Cardiac muscle cell (in vitro differentiated cells and primary cell): ENCODE results near the gene EFHC1. TPM values are rescaled to one million over a fixed set of nuclear protein-coding genes. Genes with fewer than 3 reads are reported as not detected.
"Not testable (repeated sequence)": the region's sequence is repeated elsewhere in the genome, so short reads cannot be mapped to it uniquely, and the experiment has no call there.

Experiments used
- DNase-seq, 2 donors: peaks; one replicate each; pipeline versions ENCODE4 v3.0.0 to v3.0.0-alpha.2; 2010 to 2017; ENCODE audit warnings: low read depth in 1 of 2, low spot score in 1 of 2
- H3K27ac ChIP-seq: fragments of 200-600 bp; sonication (generic); 2 replicates; pipeline ENCODE4 v1.5.1; 2016
- H3K27me3 ChIP-seq: fragments of 200-600 bp; sonication (generic); 2 replicates; pipeline ENCODE4 v1.6.0; 2016; ENCODE audit warnings: control low read depth
- H3K36me3 ChIP-seq: fragments of 200-600 bp; sonication (generic); 2 replicates; pipeline ENCODE4 v1.5.1; 2016; ENCODE audit warnings: control low read depth
- H3K4me1 ChIP-seq: fragments of 200-600 bp; sonication (generic); 2 replicates; pipeline ENCODE4 v1.8.1; 2017; ENCODE audit warnings: low read depth, mild to moderate bottlenecking, mixed run types
- H3K4me3 ChIP-seq: fragments of 200-600 bp; sonication (generic); 2 replicates; pipeline ENCODE4 v1.5.1; 2016; ENCODE audit warnings: mild to moderate bottlenecking
- H3K9me3 ChIP-seq: fragments of 200-600 bp; sonication (generic); 2 replicates; pipeline ENCODE4 v1.5.1; 2017; ENCODE audit warnings: low read depth, mild to moderate bottlenecking, control low read depth
- polyA plus RNA-seq: library from polyadenylated mRNA; unstranded; fragments of >200 nt; fragmentation: Nextera tagmentation; extraction: Ambion mirVana; gene quantifications from 2 replicates; pipeline ENCODE4 v1.2.1, GENCODE V29; 2016
- total RNA-seq: library from RNA; depleted of rRNA; stranded (reverse); fragments of >200 nt; gene quantifications from 2 replicates; pipeline ENCODE4 v1.2.3, GENCODE V29; 2016
- TF ChIP-seq, protein P1 (sequence below): IDR thresholded peaks from 2 replicates; pipeline ENCODE4 v1.5.1; 2012; ENCODE audit warnings: low read depth, mild to moderate bottlenecking, low read length

EFHC1 gene
- total and polyA plus RNA-seq, 2 experiments from 2014 or later: 21.0 to 22.7 TPM

DNA sequence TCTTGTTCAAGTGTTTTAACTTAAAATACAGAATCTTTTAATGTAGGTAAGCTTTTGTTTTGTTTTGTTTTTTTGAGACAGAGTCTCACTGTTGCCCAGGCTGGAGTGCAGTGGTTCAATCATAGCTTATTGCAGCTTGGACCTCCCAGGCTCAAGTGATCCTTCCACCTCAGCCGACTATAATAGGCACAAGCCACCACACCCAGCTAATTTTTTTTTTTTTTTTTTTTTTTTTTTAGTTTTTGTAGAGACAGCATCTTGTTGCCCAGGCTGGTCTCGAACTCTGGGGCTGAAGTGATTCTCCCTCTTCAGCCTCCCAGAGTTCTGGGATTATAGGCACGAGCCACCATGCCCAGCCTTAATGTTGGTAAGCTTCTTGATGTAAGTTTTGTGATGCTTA is 3.3 kb downstream of the EFHC1 start:
- DNase-seq: no peak
- H3K4me1 ChIP-seq: peaks cover 6% of the 10 kb centered on the region
- no peak overlapping the region for H3K27ac ChIP-seq
- H3K27me3 ChIP-seq: no peaks in the 10 kb centered on the region
- H3K9me3 ChIP-seq: no peaks in the 10 kb centered on the region
- no peak overlapping the region for H3K4me3 ChIP-seq
- no peaks in the 10 kb centered on the region for H3K36me3 ChIP-seq
- TF ChIP-seq, protein P1, sequence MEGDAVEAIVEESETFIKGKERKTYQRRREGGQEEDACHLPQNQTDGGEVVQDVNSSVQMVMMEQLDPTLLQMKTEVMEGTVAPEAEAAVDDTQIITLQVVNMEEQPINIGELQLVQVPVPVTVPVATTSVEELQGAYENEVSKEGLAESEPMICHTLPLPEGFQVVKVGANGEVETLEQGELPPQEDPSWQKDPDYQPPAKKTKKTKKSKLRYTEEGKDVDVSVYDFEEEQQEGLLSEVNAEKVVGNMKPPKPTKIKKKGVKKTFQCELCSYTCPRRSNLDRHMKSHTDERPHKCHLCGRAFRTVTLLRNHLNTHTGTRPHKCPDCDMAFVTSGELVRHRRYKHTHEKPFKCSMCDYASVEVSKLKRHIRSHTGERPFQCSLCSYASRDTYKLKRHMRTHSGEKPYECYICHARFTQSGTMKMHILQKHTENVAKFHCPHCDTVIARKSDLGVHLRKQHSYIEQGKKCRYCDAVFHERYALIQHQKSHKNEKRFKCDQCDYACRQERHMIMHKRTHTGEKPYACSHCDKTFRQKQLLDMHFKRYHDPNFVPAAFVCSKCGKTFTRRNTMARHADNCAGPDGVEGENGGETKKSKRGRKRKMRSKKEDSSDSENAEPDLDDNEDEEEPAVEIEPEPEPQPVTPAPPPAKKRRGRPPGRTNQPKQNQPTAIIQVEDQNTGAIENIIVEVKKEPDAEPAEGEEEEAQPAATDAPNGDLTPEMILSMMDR: no peak

DNA sequence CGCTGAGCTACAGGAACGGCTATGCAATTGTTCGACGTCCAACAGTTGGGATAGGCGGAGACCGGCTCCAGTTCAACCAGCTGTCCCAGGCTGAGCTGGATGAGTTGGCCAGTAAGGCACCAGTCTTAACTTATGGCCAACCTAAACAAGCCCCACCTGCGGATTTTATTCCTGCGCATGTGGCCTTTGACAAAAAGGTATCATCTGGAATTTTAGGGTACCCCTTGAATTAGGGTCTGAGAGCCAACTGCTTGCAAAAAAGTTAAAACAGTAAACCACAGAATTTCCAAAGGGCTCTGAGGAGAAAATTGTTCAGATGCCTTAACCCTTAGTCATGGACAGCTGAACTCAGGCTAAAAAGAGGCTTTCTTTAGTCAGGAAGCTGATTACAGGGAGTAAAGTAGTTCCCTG is 3.8 kb downstream of the EFHC1 start:
- peak overlapping the region; percentile 69 for H3K27ac ChIP-seq
- H3K36me3 ChIP-seq: no peaks in the 10 kb centered on the region
- no peak overlapping the region for H3K4me3 ChIP-seq
- TF ChIP-seq, protein P1: no peak
- peak in 1 of 2 donors; percentile 93 for DNase-seq
- H3K9me3 ChIP-seq: no peaks in the 10 kb centered on the region
- peaks cover 6% of the 10 kb centered on the region for H3K4me1 ChIP-seq
- H3K27me3 ChIP-seq: no peaks in the 10 kb centered on the region

DNA sequence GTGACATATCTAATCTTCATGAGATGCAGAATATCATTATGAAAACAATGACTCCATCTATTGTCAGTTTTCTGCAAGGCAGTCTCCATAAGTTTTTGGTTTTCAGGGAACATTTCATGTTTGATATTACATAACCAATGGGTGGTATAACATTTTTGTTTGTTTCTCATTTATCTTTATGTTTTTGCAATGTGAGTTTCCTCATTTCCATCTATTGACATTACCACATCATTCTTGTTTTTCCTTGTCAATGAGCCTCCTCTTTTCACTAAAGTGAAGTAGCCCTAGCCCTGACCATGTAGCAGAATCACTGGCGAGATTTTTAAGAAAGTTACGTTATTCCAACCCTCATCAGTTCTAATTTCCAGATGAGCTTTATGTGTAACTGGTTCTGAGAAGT is 4.4 kb downstream of the EFHC1 start:
- no peaks in the 10 kb centered on the region for H3K9me3 ChIP-seq
- no peak for DNase-seq
- no peak overlapping the region for H3K4me3 ChIP-seq
- no peaks in the 10 kb centered on the region for H3K27me3 ChIP-seq
- no peak overlapping the region for H3K27ac ChIP-seq
- TF ChIP-seq, protein P1: no peak
- no peaks in the 10 kb centered on the region for H3K36me3 ChIP-seq
- peaks cover 1% of the 10 kb centered on the region for H3K4me1 ChIP-seq

DNA sequence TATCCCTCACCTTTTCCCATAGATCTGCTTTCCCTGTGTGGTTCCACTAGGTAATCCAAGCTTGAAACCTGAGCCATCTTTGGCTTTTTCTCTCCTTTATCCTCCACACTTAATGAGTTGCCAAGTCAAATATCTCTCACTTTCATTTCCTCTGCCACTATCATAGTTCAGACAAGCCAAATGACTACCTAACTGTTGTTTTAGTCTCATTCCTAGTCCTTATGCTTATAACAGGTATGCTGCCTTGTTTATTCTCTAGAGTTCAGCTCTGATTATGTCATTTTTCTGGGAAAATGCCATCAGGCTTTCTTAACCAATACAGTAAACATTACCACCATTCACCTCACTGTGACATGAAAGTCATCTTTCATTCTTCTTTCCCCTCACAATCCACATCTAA is 6.5 kb downstream of the EFHC1 start:
- Histone ChIP-seq H3K4me1 (no peaks in the 10 kb centered on the region), H3K27me3 (no peaks in the 10 kb centered on the region), H3K9me3 (no peaks in the 10 kb centered on the region), H3K36me3 (no peaks in the 10 kb centered on the region), H3K27ac (no peak overlapping the region), H3K4me3 (no peak overlapping the region)
- DNase-seq: no peak
- TF ChIP-seq, protein P1: no peak

DNA sequence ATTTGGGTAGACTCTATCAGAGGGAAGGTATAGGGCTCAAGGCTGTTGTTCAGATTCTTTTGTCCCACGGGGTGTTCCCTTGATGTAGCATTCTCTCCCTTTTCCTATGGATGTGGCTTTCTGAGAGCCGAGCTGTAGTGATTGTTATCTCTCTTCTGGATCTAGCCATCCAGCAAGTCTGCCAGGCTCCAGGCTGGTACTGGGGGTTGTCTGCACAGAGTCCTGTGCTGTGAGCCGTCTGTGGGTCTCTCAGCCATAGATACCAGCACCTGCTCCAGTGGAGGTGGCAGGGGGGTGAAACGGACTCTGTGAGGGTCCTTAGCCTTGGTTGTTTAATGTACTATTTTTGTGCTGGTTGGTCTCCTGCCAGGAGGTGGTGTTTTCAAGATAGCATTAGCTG is 13.2 kb downstream of the EFHC1 start:
- H3K27me3 ChIP-seq, DNase-seq, H3K27ac ChIP-seq, H3K9me3 ChIP-seq, H3K4me1 ChIP-seq, H3K4me3 ChIP-seq, H3K36me3 ChIP-seq: not testable (repeated sequence)

DNA sequence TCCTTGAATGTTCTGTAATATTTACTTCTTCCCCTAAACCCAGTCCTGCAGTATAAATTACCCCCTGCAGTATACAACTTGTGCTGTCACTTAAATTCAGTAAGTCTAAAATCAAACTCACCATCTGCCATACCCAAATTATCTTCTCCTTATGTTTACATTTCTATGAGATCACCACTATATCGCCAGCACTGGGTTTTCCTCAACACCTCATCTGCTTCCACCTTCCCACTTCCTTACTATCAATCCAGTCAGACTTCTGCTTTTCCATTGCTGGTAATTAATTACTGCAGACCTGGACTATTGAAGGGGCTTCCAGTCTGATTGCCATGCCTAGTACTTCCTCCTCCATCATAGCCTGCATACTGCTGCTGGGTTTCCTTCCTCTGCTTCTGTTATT is 15.2 kb downstream of the EFHC1 start:
- no peak for DNase-seq
- Histone ChIP-seq H3K4me3 (no peak overlapping the region), H3K27me3 (no peaks in the 10 kb centered on the region), H3K9me3 (no peaks in the 10 kb centered on the region), H3K27ac (no peak overlapping the region), H3K36me3 (no peaks in the 10 kb centered on the region), H3K4me1 (no peaks in the 10 kb centered on the region)
- TF ChIP-seq, protein P1: no peak
